Measurements from ENCODE around the gene CLMN. TPM values are rescaled to one million over a fixed set of nuclear protein-coding genes. Genes with fewer than 3 reads are reported as not detected.

Gene CLMN
- total RNA-seq, 1 experiment from 2014 or later: 33.4 TPM

- TF ChIP-seq ATF3 (IDR thresholded peaks at IDR 0.05) (no peak), RAD21 (IDR thresholded peaks at IDR 0.05; ENCODE audit: low read depth) (no peak), SRF (IDR thresholded peaks at IDR 0.05; ENCODE audit: low read depth) (no peak), ZFX (IDR thresholded peaks at IDR 0.05) (no peak), EZH2phosphoT487 (IDR thresholded peaks at IDR 0.05; ENCODE audit: borderline replicate concordance) (no peak), FOSL1 (IDR thresholded peaks at IDR 0.05; ENCODE audit: low read depth) (no peak), EGR1 (IDR thresholded peaks at IDR 0.05; ENCODE audit: low read depth) (no peak), POLR2AphosphoS5 (IDR thresholded peaks at IDR 0.05; ENCODE audit: low read depth, low read length) (no peak), CEBPB (IDR thresholded peaks at IDR 0.05; ENCODE audit: low read depth) (no peak), CTCF (IDR thresholded peaks at IDR 0.05 in 2 of 3, conservative IDR thresholded peaks at IDR 0.05 in 1 of 3; ENCODE audit: borderline replicate concordance in 1 of 3, insufficient read depth in 1 of 3, low read depth in 2 of 3, low read length in 2 of 3) (no peak), TCF7L2 (IDR thresholded peaks at IDR 0.05; ENCODE audit: borderline replicate concordance, extremely low read depth, insufficient read depth, insufficient read length) (no peak), ELF1 (IDR thresholded peaks at IDR 0.05; ENCODE audit: borderline replicate concordance, low read depth) (no peak), EZH2 (IDR thresholded peaks at IDR 0.05) (no peak), YY1 (IDR thresholded peaks at IDR 0.05; ENCODE audit: extremely low read depth, insufficient replicate concordance, low read depth, low read length) (no peak), SIN3A (IDR thresholded peaks at IDR 0.05; ENCODE audit: low read depth) (no peak), POLR2A (IDR thresholded peaks at IDR 0.05; ENCODE audit: borderline replicate concordance, extremely low read depth, insufficient read depth, insufficient read length) (no peak), ZNF274 (IDR thresholded peaks at IDR 0.05; ENCODE audit: low read depth, low read length) (no peak), JUND (IDR thresholded peaks at IDR 0.05) (no peak), MAX (IDR thresholded peaks at IDR 0.05) (no peak), ZBTB33 (IDR thresholded peaks at IDR 0.05; ENCODE audit: extremely low read depth, insufficient replicate concordance, low read length) (no peak)
- Histone ChIP-seq H3K9me2 (ENCODE audit: insufficient read depth) (no peaks in the 10 kb centered on the region), H3K4me1 (ENCODE audit: control insufficient read depth in 1 of 2, insufficient read depth in 2 of 2, low read length in 2 of 2) (peaks cover 0 to 8% of the 10 kb centered on the region in 2 experiments; a peak in 1 of 4 replicates), H3K27me3 (ENCODE audit: insufficient read depth, low read length) (no peaks in the 10 kb centered on the region), H3K4me2 (ENCODE audit: low read length) (no peak overlapping the region), H3K79me2 (ENCODE audit: insufficient read depth, low read length) (no peaks in the 10 kb centered on the region), H4K20me1 (ENCODE audit: insufficient read depth) (no peaks in the 10 kb centered on the region), H2AFZ (ENCODE audit: low read depth, low read length, poor library complexity, severe bottlenecking) (no peak overlapping the region), H3K4me3 (replicated peaks in 1 of 2; ENCODE audit: low read depth in 1 of 2, low read length in 2 of 2) (no peak overlapping the region), H3K9me3 (ENCODE audit: control insufficient read depth in 1 of 2, insufficient read depth in 1 of 2, low read depth in 1 of 2, low read length in 2 of 2) (peaks cover 0 to 6% of the 10 kb centered on the region in 2 experiments; a peak in 1 of 4 replicates), H3K9ac (ENCODE audit: low read length) (no peak overlapping the region), H3K27ac (ENCODE audit: low read depth, low read length) (no peak overlapping the region), H3K36me3 (ENCODE audit: control insufficient read depth in 1 of 2, insufficient read depth in 2 of 2, low read length in 2 of 2) (no peaks in the 10 kb centered on the region)
- RAD21 ChIA-PET (ENCODE audit: low non-redundant PET in 1 of 2, low total read pairs in 2 of 2, uncharacterized antibody in 2 of 2, unreplicated experiment in 2 of 2): no interaction called here
- intact Hi-C loops (cut with micrococcal nuclease): no loop called here
- CTCF ChIA-PET: no interaction called here
- POLR2A ChIA-PET: no interaction called here
- no TSS peak for BruUV-seq (replicated peaks)
- no peak for ATAC-seq
- no peak for DNase-seq (ENCODE audit: low read depth, low spot score)
These were observed 18.7 kb upstream of the CLMN start for GRCh38 chr14:95338436-95338835.
